ENCODE data around the gene TMEM179. TPM values are rescaled to one million over a fixed set of nuclear protein-coding genes. Genes with fewer than 3 reads are reported as not detected.
A peak's percentile ranks its signal among the peaks of the same experiment; 100 is the strongest.

Gene TMEM179
- total and polyA plus RNA-seq, 2 donors (not counting 1 experiment from before 2014, with no cell fraction given) = not detected

DNA sequence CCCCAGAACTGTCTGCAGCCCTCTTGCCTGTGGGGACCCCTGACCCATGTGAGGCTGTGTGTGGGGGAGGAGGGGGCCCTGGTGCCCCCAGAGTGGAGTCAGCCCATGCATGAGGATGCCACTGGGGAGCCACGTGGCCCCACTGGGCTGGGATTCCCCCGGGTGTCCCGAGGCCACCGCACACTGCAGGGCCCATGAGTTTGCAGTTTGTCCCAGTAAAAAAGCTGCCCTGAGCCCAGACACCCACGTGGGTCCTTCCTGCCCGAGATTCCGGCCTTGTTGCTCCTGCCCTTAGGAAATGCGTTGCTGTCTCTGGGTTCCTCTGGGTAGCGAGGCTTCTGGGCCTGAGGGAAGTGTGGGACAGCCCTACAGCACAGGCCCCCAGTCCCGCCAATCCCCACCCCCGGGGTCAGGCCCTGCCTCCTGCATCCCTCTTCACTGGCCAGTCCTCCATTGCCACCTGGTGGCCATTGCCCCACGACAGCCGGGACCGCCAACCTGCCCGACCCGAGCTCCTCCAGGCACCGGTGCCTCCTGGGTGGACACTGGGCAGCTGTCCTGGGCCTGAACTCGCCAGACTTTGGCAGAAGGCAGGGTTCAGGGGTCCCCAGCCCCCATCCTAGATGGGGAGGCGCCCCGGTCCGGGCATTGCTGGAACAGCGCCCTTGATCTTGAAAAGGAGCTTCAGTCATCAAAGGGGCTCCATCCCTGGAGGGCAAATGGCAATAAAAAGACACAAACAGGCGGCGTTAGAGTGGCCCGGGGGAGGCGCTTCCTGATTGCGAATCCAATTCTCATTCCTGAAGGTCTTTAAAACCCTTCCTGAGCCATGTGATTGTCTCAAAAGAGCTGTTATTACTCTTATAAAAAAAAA, 40.6 kb downstream of the TMEM179 start:
- no peak overlapping the region for H2AFZ ChIP-seq (ENCODE audit: insufficient read depth, low read depth, low read length, poor library complexity, severe bottlenecking)
- ATAC-seq (ENCODE audit: low read depth) (peak; percentile 62), DNase-seq (peak; percentile 68)
- no peak overlapping the region for H3K4me3 ChIP-seq (ENCODE audit: control extremely low read depth in 1 of 5, extremely low read depth in 1 of 5, insufficient read depth in 1 of 5, low read depth in 2 of 5, low read length in 4 of 5)
- CTCF ChIA-PET = interaction anchor here (0.6 to 2.8 kb wide), 7 partner anchors 9 to 755 kb away, joined by 3 to 13 read pairs (median 3); no protein-coding TSS in a partner anchor
- H3K4me3 Mint-ChIP-seq = peak overlapping the region; percentile 34
- peaks cover 27% of the 10 kb centered on the region for H3K27me3 Mint-ChIP-seq
- POLR2A ChIA-PET = no interaction called here
- no peaks in the 10 kb centered on the region for H3K9me3 Mint-ChIP-seq (ENCODE audit: insufficient read depth)
- TF ChIP-seq CTCF (IDR thresholded peaks at IDR 0.05) (peak; percentile 73), EZH2 (IDR thresholded peaks at IDR 0.05; ENCODE audit: borderline replicate concordance, insufficient read depth, low read depth, low read length, poor library complexity, severe bottlenecking) (no peak)
- H3K9ac ChIP-seq (ENCODE audit: low read length) = no peak overlapping the region
- H3K27ac ChIP-seq (ENCODE audit: low read length in 2 of 2) = no peak overlapping the region
- no peaks in the 10 kb centered on the region for H3K36me3 ChIP-seq (replicated peaks in 1 of 2; ENCODE audit: control extremely low read depth in 1 of 2, control insufficient read depth in 1 of 2, extremely low read depth in 1 of 2, insufficient read depth in 2 of 2, low read length in 1 of 2)
- H4K20me1 ChIP-seq (ENCODE audit: control insufficient read depth, insufficient read depth, low read length, poor library complexity, severe bottlenecking) = no peaks in the 10 kb centered on the region
- peaks cover 0 to 7% (median 0%) of the 10 kb centered on the region in 3 donors for H3K9me3 ChIP-seq (ENCODE audit: control extremely low read depth in 1 of 3, control insufficient read depth in 2 of 3, insufficient read depth in 1 of 3, low read length in 2 of 3)
- H3K27ac Mint-ChIP-seq = no peak overlapping the region
- peaks cover 11 to 12% of the 10 kb centered on the region in 2 donors for H3K4me1 ChIP-seq (ENCODE audit: control insufficient read depth in 2 of 2, insufficient read depth in 2 of 2, low read length in 2 of 2)
- H3K79me2 ChIP-seq (ENCODE audit: control insufficient read depth, insufficient read depth, low read length) = no peaks in the 10 kb centered on the region
- WGBS (ENCODE audit: insufficient coverage) = 2% methylated on average over 22 of the region's 27 CpGs
- H3K27me3 ChIP-seq (replicated peaks in 1 of 4; ENCODE audit: control extremely low read depth in 1 of 4, control insufficient read depth in 3 of 4, insufficient read depth in 4 of 4, low read length in 3 of 4) = peaks cover 0 to 32% (median 10%) of the 10 kb centered on the region in 4 experiments
- H3K4me1 Mint-ChIP-seq = peaks cover 7% of the 10 kb centered on the region
- H3K4me2 ChIP-seq (replicated peaks; ENCODE audit: low read depth, low read length, poor library complexity, severe bottlenecking) = peak overlapping the region; percentile 30
- intact Hi-C loops (cut with micrococcal nuclease) = no loop called here

DNA sequence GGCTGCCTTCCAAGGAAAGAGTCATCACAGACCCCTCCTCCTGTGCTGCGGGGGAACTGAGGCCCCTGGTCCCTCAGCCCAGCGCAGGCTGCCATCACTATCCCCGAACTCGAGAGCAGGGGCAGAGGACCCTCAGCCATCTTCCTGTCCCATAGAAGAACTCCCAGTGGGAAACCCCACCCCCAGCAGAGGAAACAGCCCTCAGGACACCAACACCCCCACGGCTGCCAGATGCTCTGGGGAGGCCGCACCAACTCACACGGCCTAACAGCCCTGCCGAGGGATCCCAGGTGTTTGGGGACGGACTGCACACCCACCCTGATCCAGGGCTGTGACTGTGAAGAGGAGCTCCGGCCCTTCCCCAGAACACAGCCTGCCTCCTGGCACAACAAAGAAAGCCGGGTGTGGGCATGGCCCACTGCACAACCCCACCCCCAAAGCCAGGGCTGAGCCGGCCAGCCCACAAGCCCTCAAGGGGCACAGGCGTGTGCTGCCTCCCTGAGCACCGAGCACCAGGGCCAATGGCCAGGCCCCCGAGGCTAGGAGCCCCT, 41.3 kb downstream of the TMEM179 start:
- H3K9me3 Mint-ChIP-seq (ENCODE audit: insufficient read depth) = no peaks in the 10 kb centered on the region
- no peak overlapping the region for H3K27ac Mint-ChIP-seq
- Histone ChIP-seq H3K27ac (ENCODE audit: low read length in 2 of 2) (no peak overlapping the region), H2AFZ (ENCODE audit: insufficient read depth, low read depth, low read length, poor library complexity, severe bottlenecking) (no peak overlapping the region), H3K79me2 (ENCODE audit: control insufficient read depth, insufficient read depth, low read length) (no peaks in the 10 kb centered on the region), H3K36me3 (replicated peaks in 1 of 2; ENCODE audit: control extremely low read depth in 1 of 2, control insufficient read depth in 1 of 2, extremely low read depth in 1 of 2, insufficient read depth in 2 of 2, low read length in 1 of 2) (no peaks in the 10 kb centered on the region), H3K4me2 (replicated peaks; ENCODE audit: low read depth, low read length, poor library complexity, severe bottlenecking) (peak overlapping the region; percentile 30), H3K9me3 (ENCODE audit: control extremely low read depth in 1 of 3, control insufficient read depth in 2 of 3, insufficient read depth in 1 of 3, low read length in 2 of 3) (peaks cover 0 to 7% (median 0%) of the 10 kb centered on the region in 3 donors), H4K20me1 (ENCODE audit: control insufficient read depth, insufficient read depth, low read length, poor library complexity, severe bottlenecking) (no peaks in the 10 kb centered on the region), H3K27me3 (replicated peaks in 1 of 4; ENCODE audit: control extremely low read depth in 1 of 4, control insufficient read depth in 3 of 4, insufficient read depth in 4 of 4, low read length in 3 of 4) (peaks cover 0 to 32% (median 10%) of the 10 kb centered on the region in 4 experiments), H3K4me1 (ENCODE audit: control insufficient read depth in 2 of 2, insufficient read depth in 2 of 2, low read length in 2 of 2) (peaks cover 11 to 12% of the 10 kb centered on the region in 2 donors), H3K9ac (ENCODE audit: low read length) (no peak overlapping the region), H3K4me3 (ENCODE audit: control extremely low read depth in 1 of 5, extremely low read depth in 1 of 5, insufficient read depth in 1 of 5, low read depth in 2 of 5, low read length in 4 of 5) (no peak overlapping the region)
- ChIA-PET POLR2A (no interaction called here), CTCF (no interaction called here)
- no peak overlapping the region for H3K4me3 Mint-ChIP-seq
- ATAC-seq (ENCODE audit: low read depth) (no peak), DNase-seq (no peak)
- TF ChIP-seq CTCF (IDR thresholded peaks at IDR 0.05) (no peak), EZH2 (IDR thresholded peaks at IDR 0.05; ENCODE audit: borderline replicate concordance, insufficient read depth, low read depth, low read length, poor library complexity, severe bottlenecking) (no peak)
- intact Hi-C loops (cut with micrococcal nuclease) = no loop called here
- peaks cover 7% of the 10 kb centered on the region for H3K4me1 Mint-ChIP-seq
- WGBS (ENCODE audit: insufficient coverage) = 17% methylated on average over 15 of the region's 15 CpGs
- H3K27me3 Mint-ChIP-seq = peaks cover 27% of the 10 kb centered on the region

Measured in B cell (primary cell).